Measurements from ENCODE around the gene USPL1. TPM values are rescaled to one million over a fixed set of nuclear protein-coding genes. Genes with fewer than 3 reads are reported as not detected.

USPL1 gene
- total and polyA plus RNA-seq, 2 of the 13 experiments (the other 11 are each of a cell fraction or from before 2014, with no cell fraction given) = 13.7 to 15.9 TPM

DNA sequence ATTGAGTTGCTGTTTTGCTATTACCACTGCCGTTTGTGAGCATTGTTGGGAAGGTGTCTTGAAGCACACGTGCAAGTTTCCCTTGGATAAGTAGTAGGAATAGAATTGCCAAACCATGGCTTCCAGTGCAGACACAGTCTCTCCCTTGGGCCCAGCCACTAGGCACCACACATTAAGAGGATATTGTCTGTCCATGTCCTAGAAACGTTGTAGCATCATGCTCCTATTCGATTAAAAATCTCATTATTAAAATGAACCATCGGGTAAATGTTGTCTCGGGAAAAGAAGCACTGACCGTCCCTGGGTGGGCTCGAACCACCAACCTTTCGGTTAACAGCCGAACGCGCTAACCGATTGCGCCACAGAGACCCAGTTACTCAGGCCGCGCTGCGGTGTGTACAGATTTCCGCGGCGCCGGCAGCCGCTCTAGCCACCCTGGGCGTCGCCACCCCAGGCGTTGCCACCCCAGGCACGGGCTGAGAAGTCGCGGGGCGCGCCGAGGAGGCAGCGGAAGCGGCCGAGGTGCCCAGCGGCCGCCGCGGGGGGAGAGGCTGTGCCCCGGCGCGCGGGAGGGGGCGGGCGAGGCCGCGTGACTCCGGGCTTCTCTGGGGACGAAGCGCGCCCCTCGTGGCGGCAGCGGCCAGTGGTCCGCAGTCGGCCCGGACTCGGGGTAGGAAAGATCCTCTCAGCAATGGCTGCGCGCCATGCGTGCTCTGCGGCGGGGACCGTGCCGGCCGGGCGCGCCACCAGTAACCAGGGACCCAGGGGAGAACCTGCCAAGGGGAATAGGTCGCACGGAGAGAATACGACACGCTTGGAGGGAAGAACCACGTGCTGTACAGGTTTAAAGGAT is 56.2 kb downstream of the USPL1 start:
- 0% methylated on average over 13 of the region's 72 CpGs for WGBS (ENCODE audit: low lambda C conversion rate)
- Histone ChIP-seq H3K4me2 (ENCODE audit: low read depth, low read length) (peak overlapping the region; percentile 96), H3K4me1 (ENCODE audit: insufficient read depth, low read length) (peaks cover 27% of the 10 kb centered on the region), H2AFZ (ENCODE audit: low read length) (peak overlapping the region; percentile 32), H3K9me3 (ENCODE audit: low read length) (no peaks in the 10 kb centered on the region), H3K9ac (ENCODE audit: insufficient read depth, low read depth, low read length) (peak overlapping the region; percentile 66), H3K79me2 (ENCODE audit: insufficient read depth, low read length) (no peaks in the 10 kb centered on the region), H3K4me3 (replicated peaks in 1 of 3; ENCODE audit: insufficient read depth in 1 of 3, low read depth in 2 of 3, low read length in 3 of 3) (peak overlapping the region; percentile 58 to 73 (median 68)), H3K27ac (ENCODE audit: extremely low read length, insufficient read depth, low read length) (peak overlapping the region; percentile 65), H3K36me3 (replicated peaks in 1 of 2; ENCODE audit: control insufficient read depth in 1 of 2, insufficient read depth in 2 of 2, low read length in 2 of 2) (no peaks in the 10 kb centered on the region), H4K20me1 (ENCODE audit: insufficient read depth, low read length) (no peaks in the 10 kb centered on the region), H3K27me3 (ENCODE audit: control insufficient read depth in 1 of 2, insufficient read depth in 2 of 2, low read length in 2 of 2) (no peaks in the 10 kb centered on the region)
- in situ Hi-C loops (cut with HindIII; ENCODE audit: extremely low pct_ligation_motif_present, low pct_unique_long_range_greater_than_20kb) (no loop called here), intact Hi-C loops (cut with micrococcal nuclease; ENCODE audit: unreplicated experiment) (loop anchor here (1.0 to 10.0 kb wide), 5 partner anchors 57 to 371 kb away; partner anchors contain the start of genes HMGB1 and USPL1)
- FAIRE-seq = no peak
- BruUV-seq (replicated peaks) = TSS peak; percentile 59
- DNase-seq (ENCODE audit: low spot score) = peak; percentile 76
- CTCF ChIA-PET (ENCODE audit: low intra/inter-chr PET ratio, low total read pairs) = interaction anchor here (1.3 kb wide), 1 partner anchor 191 kb away, joined by 7 read pairs; no protein-coding TSS in a partner anchor
- ATAC-seq = peak; percentile 95
- POLR2A ChIA-PET = interaction anchor here (2.6 kb wide), 1 partner anchor 56 kb away, joined by 10 read pairs; the partner anchor contains the start of gene USPL1
- TF ChIP-seq WIZ (CRISPR knock-in tag; IDR thresholded peaks at IDR 0.05) (no peak), ZNF292 (CRISPR knock-in tag; IDR thresholded peaks at IDR 0.05; ENCODE audit: borderline replicate concordance, low read depth) (no peak), ZNF335 (CRISPR knock-in tag; IDR thresholded peaks at IDR 0.05) (no peak), SP1 (IDR thresholded peaks at IDR 0.05) (no peak), SP1 (CRISPR knock-in tag; IDR thresholded peaks at IDR 0.05) (no peak), ZNF577 (CRISPR knock-in tag; IDR thresholded peaks at IDR 0.05; ENCODE audit: borderline replicate concordance, low read depth) (no peak), JUN (CRISPR knock-in tag; IDR thresholded peaks at IDR 0.05) (no peak), TCF12 (IDR thresholded peaks at IDR 0.05) (no peak), TCF12 (CRISPR knock-in tag; IDR thresholded peaks at IDR 0.05) (peak; percentile 72), ZNF3 (CRISPR knock-in tag; IDR thresholded peaks at IDR 0.05) (no peak), ZNF138 (CRISPR knock-in tag; IDR thresholded peaks at IDR 0.05; ENCODE audit: low read depth) (0 out of 2 replicates have a peak, but pooled peaks have one; percentile 25), RELA (CRISPR knock-in tag; IDR thresholded peaks at IDR 0.05) (no peak), MTF2 (CRISPR knock-in tag; IDR thresholded peaks at IDR 0.05; ENCODE audit: borderline replicate concordance) (peak; percentile 85), GATAD2A (CRISPR knock-in tag; IDR thresholded peaks at IDR 0.05) (peak; percentile 53), ZNF251 (CRISPR knock-in tag; IDR thresholded peaks at IDR 0.05) (no peak), TGIF2 (CRISPR knock-in tag; IDR thresholded peaks at IDR 0.05) (no peak), ZNF382 (CRISPR knock-in tag; IDR thresholded peaks at IDR 0.05; ENCODE audit: borderline replicate concordance) (no peak), SMAD1 (CRISPR knock-in tag; IDR thresholded peaks at IDR 0.05; ENCODE audit: borderline replicate concordance, low read depth) (no peak), RBM39 (IDR thresholded peaks at IDR 0.05; ENCODE audit: low read depth, low read length, poor library complexity, severe bottlenecking) (no peak), THYN1 (CRISPR knock-in tag; IDR thresholded peaks at IDR 0.05; ENCODE audit: borderline replicate concordance, low read depth) (no peak), IKZF4 (CRISPR knock-in tag; IDR thresholded peaks at IDR 0.05; ENCODE audit: borderline replicate concordance, low read depth, not compliant biosample characterization) (peak; percentile 40)
- TF ChIP-seq, protein P1, sequence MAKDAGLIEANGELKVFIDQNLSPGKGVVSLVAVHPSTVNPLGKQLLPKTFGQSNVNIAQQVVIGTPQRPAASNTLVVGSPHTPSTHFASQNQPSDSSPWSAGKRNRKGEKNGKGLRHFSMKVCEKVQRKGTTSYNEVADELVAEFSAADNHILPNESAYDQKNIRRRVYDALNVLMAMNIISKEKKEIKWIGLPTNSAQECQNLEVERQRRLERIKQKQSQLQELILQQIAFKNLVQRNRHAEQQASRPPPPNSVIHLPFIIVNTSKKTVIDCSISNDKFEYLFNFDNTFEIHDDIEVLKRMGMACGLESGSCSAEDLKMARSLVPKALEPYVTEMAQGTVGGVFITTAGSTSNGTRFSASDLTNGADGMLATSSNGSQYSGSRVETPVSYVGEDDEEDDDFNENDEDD (CRISPR knock-in tag; IDR thresholded peaks at IDR 0.05; ENCODE audit: borderline replicate concordance) = peak; percentile 72; the same call in 1 of the 2 replicates
- TF ChIP-seq, protein P2, sequence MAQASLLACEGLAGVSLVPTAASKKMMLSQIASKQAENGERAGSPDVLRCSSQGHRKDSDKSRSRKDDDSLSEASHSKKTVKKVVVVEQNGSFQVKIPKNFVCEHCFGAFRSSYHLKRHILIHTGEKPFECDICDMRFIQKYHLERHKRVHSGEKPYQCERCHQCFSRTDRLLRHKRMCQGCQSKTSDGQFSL (CRISPR knock-in tag; IDR thresholded peaks at IDR 0.05) = peak; percentile 27; the same call in 1 of the 2 replicates
- TF ChIP-seq, protein P3, sequence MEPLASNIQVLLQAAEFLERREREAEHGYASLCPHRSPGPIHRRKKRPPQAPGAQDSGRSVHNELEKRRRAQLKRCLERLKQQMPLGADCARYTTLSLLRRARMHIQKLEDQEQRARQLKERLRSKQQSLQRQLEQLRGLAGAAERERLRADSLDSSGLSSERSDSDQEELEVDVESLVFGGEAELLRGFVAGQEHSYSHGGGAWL (CRISPR knock-in tag; IDR thresholded peaks at IDR 0.05) = 0 out of 2 replicates have a peak, but pooled peaks have one; percentile 44
